Measurements from ENCODE around the gene TENT5A.

Gene TENT5A

DNA sequence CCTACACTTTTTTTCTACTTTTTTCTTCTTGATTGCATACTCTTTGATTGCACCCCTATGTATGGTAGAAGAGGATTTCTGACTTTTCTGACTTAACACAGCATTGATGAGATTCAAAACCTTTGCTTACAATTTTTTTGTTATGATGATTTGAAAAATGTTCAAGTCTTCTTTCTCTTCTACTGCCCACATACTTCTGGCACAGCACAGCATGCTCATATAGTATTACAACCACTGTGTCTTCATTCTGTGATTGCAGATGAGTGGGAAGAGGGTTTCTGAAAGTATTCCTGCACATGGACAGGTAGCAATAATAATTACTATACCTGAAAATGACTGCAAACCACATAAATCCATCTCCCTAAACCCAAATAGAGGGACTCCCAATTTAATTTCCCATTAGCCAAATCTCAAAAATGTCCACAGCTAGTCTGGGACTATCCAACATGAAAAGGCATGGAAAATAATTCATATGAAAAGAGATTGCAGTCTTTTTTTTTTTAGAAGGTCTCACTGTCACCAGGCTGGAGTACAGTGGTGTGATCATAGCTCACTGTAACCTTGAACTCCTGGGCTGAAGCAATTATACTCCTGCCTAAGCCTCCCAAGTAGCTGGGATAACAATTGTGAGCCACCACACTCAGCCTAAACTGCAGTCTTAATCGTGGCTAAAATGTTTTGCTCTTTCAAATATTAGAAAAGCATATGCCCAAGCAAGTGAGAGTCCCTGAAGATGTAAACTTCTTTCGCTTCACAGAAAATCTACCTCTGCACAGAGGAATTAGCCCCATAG is 15.9 kb upstream of the TENT5A start:
- ATAC-seq, result peak; percentile 24; the same call in 2 of the 3 replicates
- TF ChIP-seq GLIS3 (CRISPR knock-in tag; IDR thresholded peaks at IDR 0.05) (no peak), ISL1 (CRISPR knock-in tag; IDR thresholded peaks at IDR 0.05) (no peak), RARB (CRISPR knock-in tag; IDR thresholded peaks at IDR 0.05) (no peak), ZC3H10 (CRISPR knock-in tag; IDR thresholded peaks at IDR 0.05) (no peak), TCF4 (CRISPR knock-in tag; IDR thresholded peaks at IDR 0.05; ENCODE audit: borderline replicate concordance) (no peak), OSR1 (CRISPR knock-in tag; IDR thresholded peaks at IDR 0.05) (no peak), ARNTL (CRISPR knock-in tag; IDR thresholded peaks at IDR 0.05; ENCODE audit: borderline replicate concordance, low read depth) (no peak), ZFP30 (CRISPR knock-in tag; IDR thresholded peaks at IDR 0.05) (no peak), ZNF565 (CRISPR knock-in tag; conservative IDR thresholded peaks at IDR 0.05; ENCODE audit: low read depth) (no peak), ZNF70 (CRISPR knock-in tag; IDR thresholded peaks at IDR 0.05) (no peak), PPARA (CRISPR knock-in tag; IDR thresholded peaks at IDR 0.05; ENCODE audit: borderline replicate concordance) (no peak), ESRRG (CRISPR knock-in tag; IDR thresholded peaks at IDR 0.05) (no peak), CSDC2 (CRISPR knock-in tag; IDR thresholded peaks at IDR 0.05) (no peak), BACH2 (CRISPR knock-in tag; IDR thresholded peaks at IDR 0.05; ENCODE audit: borderline replicate concordance) (no peak)
- TF ChIP-seq, protein P1, sequence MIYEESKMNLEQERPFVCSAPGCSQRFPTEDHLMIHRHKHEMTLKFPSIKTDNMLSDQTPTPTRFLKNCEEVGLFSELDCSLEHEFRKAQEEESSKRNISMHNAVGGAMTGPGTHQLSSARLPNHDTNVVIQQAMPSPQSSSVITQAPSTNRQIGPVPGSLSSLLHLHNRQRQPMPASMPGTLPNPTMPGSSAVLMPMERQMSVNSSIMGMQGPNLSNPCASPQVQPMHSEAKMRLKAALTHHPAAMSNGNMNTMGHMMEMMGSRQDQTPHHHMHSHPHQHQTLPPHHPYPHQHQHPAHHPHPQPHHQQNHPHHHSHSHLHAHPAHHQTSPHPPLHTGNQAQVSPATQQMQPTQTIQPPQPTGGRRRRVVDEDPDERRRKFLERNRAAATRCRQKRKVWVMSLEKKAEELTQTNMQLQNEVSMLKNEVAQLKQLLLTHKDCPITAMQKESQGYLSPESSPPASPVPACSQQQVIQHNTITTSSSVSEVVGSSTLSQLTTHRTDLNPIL (CRISPR knock-in tag; IDR thresholded peaks at IDR 0.05; ENCODE audit: low read depth), result no peak
- TF ChIP-seq, protein P2, sequence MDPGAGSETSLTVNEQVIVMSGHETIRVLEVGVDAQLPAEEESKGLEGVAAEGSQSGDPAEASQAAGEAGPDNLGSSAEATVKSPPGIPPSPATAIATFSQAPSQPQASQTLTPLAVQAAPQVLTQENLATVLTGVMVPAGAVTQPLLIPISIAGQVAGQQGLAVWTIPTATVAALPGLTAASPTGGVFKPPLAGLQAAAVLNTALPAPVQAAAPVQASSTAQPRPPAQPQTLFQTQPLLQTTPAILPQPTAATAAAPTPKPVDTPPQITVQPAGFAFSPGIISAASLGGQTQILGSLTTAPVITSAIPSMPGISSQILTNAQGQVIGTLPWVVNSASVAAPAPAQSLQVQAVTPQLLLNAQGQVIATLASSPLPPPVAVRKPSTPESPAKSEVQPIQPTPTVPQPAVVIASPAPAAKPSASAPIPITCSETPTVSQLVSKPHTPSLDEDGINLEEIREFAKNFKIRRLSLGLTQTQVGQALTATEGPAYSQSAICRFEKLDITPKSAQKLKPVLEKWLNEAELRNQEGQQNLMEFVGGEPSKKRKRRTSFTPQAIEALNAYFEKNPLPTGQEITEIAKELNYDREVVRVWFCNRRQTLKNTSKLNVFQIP (CRISPR knock-in tag; IDR thresholded peaks at IDR 0.05; ENCODE audit: borderline replicate concordance, low read depth), result no peak
- TF ChIP-seq, protein P3, sequence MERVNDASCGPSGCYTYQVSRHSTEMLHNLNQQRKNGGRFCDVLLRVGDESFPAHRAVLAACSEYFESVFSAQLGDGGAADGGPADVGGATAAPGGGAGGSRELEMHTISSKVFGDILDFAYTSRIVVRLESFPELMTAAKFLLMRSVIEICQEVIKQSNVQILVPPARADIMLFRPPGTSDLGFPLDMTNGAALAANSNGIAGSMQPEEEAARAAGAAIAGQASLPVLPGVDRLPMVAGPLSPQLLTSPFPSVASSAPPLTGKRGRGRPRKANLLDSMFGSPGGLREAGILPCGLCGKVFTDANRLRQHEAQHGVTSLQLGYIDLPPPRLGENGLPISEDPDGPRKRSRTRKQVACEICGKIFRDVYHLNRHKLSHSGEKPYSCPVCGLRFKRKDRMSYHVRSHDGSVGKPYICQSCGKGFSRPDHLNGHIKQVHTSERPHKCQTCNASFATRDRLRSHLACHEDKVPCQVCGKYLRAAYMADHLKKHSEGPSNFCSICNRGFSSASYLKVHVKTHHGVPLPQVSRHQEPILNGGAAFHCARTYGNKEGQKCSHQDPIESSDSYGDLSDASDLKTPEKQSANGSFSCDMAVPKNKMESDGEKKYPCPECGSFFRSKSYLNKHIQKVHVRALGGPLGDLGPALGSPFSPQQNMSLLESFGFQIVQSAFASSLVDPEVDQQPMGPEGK (CRISPR knock-in tag; IDR thresholded peaks at IDR 0.05; ENCODE audit: borderline replicate concordance), result no peak

DNA sequence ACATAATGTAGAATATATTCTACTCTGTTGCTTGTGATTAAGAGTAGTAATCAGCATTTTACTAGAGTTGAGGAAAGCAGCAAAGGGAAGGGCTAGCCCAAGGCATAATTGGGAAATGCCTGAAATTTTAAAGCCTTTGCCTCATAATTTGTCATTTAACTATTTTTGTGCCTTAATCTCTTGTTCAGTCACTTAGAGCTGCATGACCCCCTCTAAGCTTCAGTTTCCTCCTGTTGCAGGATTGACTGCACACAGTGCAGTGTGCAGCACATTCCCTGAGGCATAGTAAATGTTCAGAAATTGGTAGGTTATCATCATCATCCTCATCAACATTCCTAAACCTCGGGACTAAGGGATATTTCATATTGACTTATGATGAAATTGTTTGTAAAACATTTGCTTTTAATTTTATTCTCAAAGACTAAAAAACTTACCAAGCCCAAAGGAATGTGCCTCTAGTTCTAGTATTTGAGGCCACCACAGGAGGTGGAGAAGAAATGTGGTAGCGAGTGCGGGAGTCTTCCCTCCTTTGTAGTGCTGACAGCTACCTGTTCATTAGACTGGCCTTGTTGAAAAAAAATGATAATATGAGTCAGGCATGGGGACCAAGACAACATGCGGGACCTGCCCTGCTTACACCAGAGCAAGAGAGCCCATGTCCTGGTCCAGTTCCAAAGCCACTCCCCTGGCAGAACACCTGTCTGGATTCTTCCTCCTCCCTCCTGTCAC is 14.8 kb upstream of the TENT5A start:
- ATAC-seq, result peak; percentile 68
- TF ChIP-seq ZFP30 (CRISPR knock-in tag; IDR thresholded peaks at IDR 0.05), result no peak
- no peak for TF ChIP-seq OSR1 (CRISPR knock-in tag; IDR thresholded peaks at IDR 0.05)
- no peak for TF ChIP-seq GLIS3 (CRISPR knock-in tag; IDR thresholded peaks at IDR 0.05)
- TF ChIP-seq ZNF70 (CRISPR knock-in tag; IDR thresholded peaks at IDR 0.05), result no peak
- TF ChIP-seq, protein P4, sequence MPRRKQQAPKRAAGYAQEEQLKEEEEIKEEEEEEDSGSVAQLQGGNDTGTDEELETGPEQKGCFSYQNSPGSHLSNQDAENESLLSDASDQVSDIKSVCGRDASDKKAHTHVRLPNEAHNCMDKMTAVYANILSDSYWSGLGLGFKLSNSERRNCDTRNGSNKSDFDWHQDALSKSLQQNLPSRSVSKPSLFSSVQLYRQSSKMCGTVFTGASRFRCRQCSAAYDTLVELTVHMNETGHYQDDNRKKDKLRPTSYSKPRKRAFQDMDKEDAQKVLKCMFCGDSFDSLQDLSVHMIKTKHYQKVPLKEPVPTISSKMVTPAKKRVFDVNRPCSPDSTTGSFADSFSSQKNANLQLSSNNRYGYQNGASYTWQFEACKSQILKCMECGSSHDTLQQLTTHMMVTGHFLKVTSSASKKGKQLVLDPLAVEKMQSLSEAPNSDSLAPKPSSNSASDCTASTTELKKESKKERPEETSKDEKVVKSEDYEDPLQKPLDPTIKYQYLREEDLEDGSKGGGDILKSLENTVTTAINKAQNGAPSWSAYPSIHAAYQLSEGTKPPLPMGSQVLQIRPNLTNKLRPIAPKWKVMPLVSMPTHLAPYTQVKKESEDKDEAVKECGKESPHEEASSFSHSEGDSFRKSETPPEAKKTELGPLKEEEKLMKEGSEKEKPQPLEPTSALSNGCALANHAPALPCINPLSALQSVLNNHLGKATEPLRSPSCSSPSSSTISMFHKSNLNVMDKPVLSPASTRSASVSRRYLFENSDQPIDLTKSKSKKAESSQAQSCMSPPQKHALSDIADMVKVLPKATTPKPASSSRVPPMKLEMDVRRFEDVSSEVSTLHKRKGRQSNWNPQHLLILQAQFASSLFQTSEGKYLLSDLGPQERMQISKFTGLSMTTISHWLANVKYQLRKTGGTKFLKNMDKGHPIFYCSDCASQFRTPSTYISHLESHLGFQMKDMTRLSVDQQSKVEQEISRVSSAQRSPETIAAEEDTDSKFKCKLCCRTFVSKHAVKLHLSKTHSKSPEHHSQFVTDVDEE (CRISPR knock-in tag; IDR thresholded peaks at IDR 0.05), result no peak
- TF ChIP-seq ARNTL (CRISPR knock-in tag; IDR thresholded peaks at IDR 0.05; ENCODE audit: borderline replicate concordance, low read depth), result no peak
- TF ChIP-seq, protein P3 (CRISPR knock-in tag; IDR thresholded peaks at IDR 0.05; ENCODE audit: borderline replicate concordance), result no peak
- TF ChIP-seq SNAI2 (CRISPR knock-in tag; IDR thresholded peaks at IDR 0.05), result no peak
- no peak for TF ChIP-seq RARB (CRISPR knock-in tag; IDR thresholded peaks at IDR 0.05)
- TF ChIP-seq, protein P1 (CRISPR knock-in tag; IDR thresholded peaks at IDR 0.05; ENCODE audit: low read depth), result no peak
- no peak for TF ChIP-seq ZC3H10 (CRISPR knock-in tag; IDR thresholded peaks at IDR 0.05)
- no peak for TF ChIP-seq TOX (CRISPR knock-in tag; IDR thresholded peaks at IDR 0.05; ENCODE audit: borderline replicate concordance)
- no peak for TF ChIP-seq BACH2 (CRISPR knock-in tag; IDR thresholded peaks at IDR 0.05; ENCODE audit: borderline replicate concordance)
- TF ChIP-seq CSDC2 (CRISPR knock-in tag; IDR thresholded peaks at IDR 0.05), result no peak
- no peak for TF ChIP-seq PPARA (CRISPR knock-in tag; IDR thresholded peaks at IDR 0.05; ENCODE audit: borderline replicate concordance)
- no peak for TF ChIP-seq TCF4 (CRISPR knock-in tag; IDR thresholded peaks at IDR 0.05; ENCODE audit: borderline replicate concordance)
- TF ChIP-seq ESRRG (CRISPR knock-in tag; IDR thresholded peaks at IDR 0.05), result no peak
